Neural cell (in vitro differentiated cells): Measurements from ENCODE around the gene OR2H2. TPM values are rescaled to one million over a fixed set of nuclear protein-coding genes. Genes with fewer than 3 reads are reported as not detected.

ENCODE experiments used
- H2AFZ ChIP-seq: fragments of 200-600, 300-800 bp; sonication (generic), shearing (Covaris generic); 2 replicates; pipeline ENCODE4 v1.6.0; 2014; ENCODE audit warnings: low read depth, mild to moderate bottlenecking, antibody characterized with exemption, low read length, moderate library complexity
- H3F3A ChIP-seq: fragments of 200-600 bp; shearing (Covaris generic); 2 replicates; pipeline ENCODE4 v1.6.1; 2016; ENCODE audit warnings: mild to moderate bottlenecking, moderate library complexity, mixed read lengths, antibody characterized with exemption, low read length; ENCODE audit not compliant: insufficient read depth, poor library complexity, severe bottlenecking
- H3K27ac ChIP-seq: fragments of 200-600, 300-800 bp; sonication (generic), shearing (Covaris generic); 2 replicates; pipeline ENCODE4 v1.5.1; 2014; ENCODE audit warnings: mild to moderate bottlenecking, low read length, moderate library complexity
- H3K27me3 ChIP-seq: fragments of 300-800, 200-600 bp; sonication (generic), shearing (Covaris generic); 2 replicates; pipeline ENCODE4 v1.6.0; 2014; ENCODE audit warnings: mild to moderate bottlenecking, low read depth, low read length, moderate library complexity; ENCODE audit not compliant: insufficient read depth
- H3K36me3 ChIP-seq: fragments of 300-800, 200-600 bp; sonication (generic), shearing (Covaris generic); 2 replicates; pipeline ENCODE4 v1.5.1; 2014; ENCODE audit warnings: mild to moderate bottlenecking, antibody characterized with exemption, low read length, moderate library complexity; ENCODE audit not compliant: insufficient read depth
- H3K4me2 ChIP-seq: fragments of 300-800, 200-600 bp; sonication (generic), shearing (Covaris generic); 2 replicates; pipeline ENCODE4 v1.6.0; 2014; ENCODE audit warnings: mild to moderate bottlenecking, low read length
- H3K4me3 ChIP-seq: fragments of 300-800, 200-600 bp; sonication (generic), shearing (Covaris generic); 2 replicates; pipeline ENCODE4 v1.5.1; 2014; ENCODE audit warnings: mild to moderate bottlenecking, low read length, moderate library complexity
- H3K79me2 ChIP-seq: fragments of 200-600 bp; shearing (Covaris generic); replicated peaks from 2 replicates; pipeline ENCODE4 v1.6.0; 2014; ENCODE audit warnings: mild to moderate bottlenecking, low read length, moderate library complexity; ENCODE audit not compliant: insufficient read depth
- H3K9ac ChIP-seq: fragments of 300-800, 200-600 bp; sonication (generic), shearing (Covaris generic); 2 replicates; pipeline ENCODE4 v1.6.1; 2016; ENCODE audit warnings: mild to moderate bottlenecking, low read length, mixed read lengths
- H3K9me2 ChIP-seq: fragments of 200-600 bp; shearing (Covaris generic); 2 replicates; pipeline ENCODE4 v1.6.1; 2016; ENCODE audit warnings: mild to moderate bottlenecking, low read length, mixed read lengths; ENCODE audit not compliant: insufficient read depth
- H3K9me3 ChIP-seq: fragments of 200-600, 300-800 bp; sonication (generic), shearing (Covaris generic); 2 replicates; pipeline ENCODE4 v1.6.1; 2016; ENCODE audit warnings: mild to moderate bottlenecking, mixed run types, low read length, moderate library complexity, mixed read lengths
- H4K20me1 ChIP-seq: fragments of 200-600 bp; shearing (Covaris generic); 2 replicates; pipeline ENCODE4 v1.6.1; 2016; ENCODE audit warnings: mild to moderate bottlenecking, mixed run types; ENCODE audit not compliant: insufficient read depth
- CTCF ChIP-seq: fragments of 450-650 bp; IDR thresholded peaks from 2 replicates; pipeline ENCODE4 v1.5.1; 2014; ENCODE audit warnings: antibody characterized with exemption, mild to moderate bottlenecking, moderate library complexity; ENCODE audit not compliant: poor library complexity, severe bottlenecking
- EP300 ChIP-seq: fragments of 450-650 bp; conservative IDR thresholded peaks from 2 replicates; pipeline ENCODE4 v1.6.1; 2014; ENCODE audit warnings: antibody characterized with exemption, mild to moderate bottlenecking, moderate library complexity; ENCODE audit not compliant: poor library complexity, severe bottlenecking
- EZH2 ChIP-seq: fragments of 200-600, 300-800 bp; shearing (Covaris generic), sonication (generic); IDR thresholded peaks from 2 replicates; pipeline ENCODE4 v1.6.1; 2014; ENCODE audit warnings: antibody characterized with exemption, low read length, borderline replicate concordance, mild to moderate bottlenecking; ENCODE audit not compliant: insufficient read depth, poor library complexity, severe bottlenecking
- MXI1 ChIP-seq: fragments of 450-650 bp; conservative IDR thresholded peaks from 2 replicates; pipeline ENCODE4 v1.6.1; 2014; ENCODE audit warnings: antibody characterized with exemption, mild to moderate bottlenecking; ENCODE audit not compliant: poor library complexity, severe bottlenecking
- POLR2AphosphoS5 ChIP-seq: IDR thresholded peaks from 2 replicates; pipeline ENCODE4 v1.6.1; 2012
- RAD21 ChIP-seq: fragments of 450-650 bp; conservative IDR thresholded peaks from 2 replicates; pipeline ENCODE4 v1.6.1; 2014; ENCODE audit warnings: antibody characterized with exemption, mild to moderate bottlenecking, moderate library complexity
- SMC3 ChIP-seq: fragments of 450-650 bp; conservative IDR thresholded peaks from 2 replicates; pipeline ENCODE4 v1.6.1; 2014; ENCODE audit warnings: antibody characterized with exemption, mild to moderate bottlenecking, moderate library complexity; ENCODE audit not compliant: poor library complexity
- TAF1 ChIP-seq: IDR thresholded peaks from 2 replicates; pipeline ENCODE4 v1.6.1; 2012; ENCODE audit warnings: low read depth
- polyA plus RNA-seq: library from polyadenylated mRNA; depleted of rRNA; stranded (reverse); fragments of >200 nt; gene quantifications from 2 replicates; pipeline ENCODE4 v1.2.3, GENCODE V29; 2014
- TF ChIP-seq, protein P1 (sequence below): IDR thresholded peaks from 2 replicates; pipeline ENCODE4 v1.6.1; 2012; ENCODE audit warnings: borderline replicate concordance

Gene OR2H2
- polyA plus RNA-seq, 1 donor from 2014 or later: not detected

DNA sequence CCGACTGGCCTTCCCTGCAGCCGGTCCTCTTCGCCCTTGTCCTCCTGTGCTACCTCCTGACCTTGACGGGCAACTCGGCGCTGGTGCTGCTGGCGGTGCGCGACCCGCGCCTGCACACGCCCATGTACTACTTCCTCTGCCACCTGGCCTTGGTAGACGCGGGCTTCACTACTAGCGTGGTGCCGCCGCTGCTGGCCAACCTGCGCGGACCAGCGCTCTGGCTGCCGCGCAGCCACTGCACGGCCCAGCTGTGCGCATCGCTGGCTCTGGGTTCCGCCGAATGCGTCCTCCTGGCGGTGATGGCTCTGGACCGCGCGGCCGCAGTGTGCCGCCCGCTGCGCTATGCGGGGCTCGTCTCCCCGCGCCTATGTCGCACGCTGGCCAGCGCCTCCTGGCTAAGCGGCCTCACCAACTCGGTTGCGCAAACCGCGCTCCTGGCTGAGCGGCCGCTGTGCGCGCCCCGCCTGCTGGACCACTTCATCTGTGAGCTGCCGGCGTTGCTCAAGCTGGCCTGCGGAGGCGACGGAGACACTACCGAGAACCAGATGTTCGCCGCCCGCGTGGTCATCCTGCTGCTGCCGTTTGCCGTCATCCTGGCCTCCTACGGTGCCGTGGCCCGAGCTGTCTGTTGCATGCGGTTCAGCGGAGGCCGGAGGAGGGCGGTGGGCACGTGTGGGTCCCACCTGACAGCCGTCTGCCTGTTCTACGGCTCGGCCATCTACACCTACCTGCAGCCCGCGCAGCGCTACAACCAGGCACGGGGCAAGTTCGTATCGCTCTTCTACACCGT lies 31.5 kb upstream of the OR2H2 start:
- Histone ChIP-seq H2AFZ (no peak overlapping the region), H3K9me2 (no peaks in the 10 kb centered on the region), H3K4me2 (peak overlapping the region; percentile 27), H3K79me2 (no peaks in the 10 kb centered on the region), H3K27me3 (peaks cover 52% of the 10 kb centered on the region), H3K27ac (no peak overlapping the region), H3K9me3 (no peaks in the 10 kb centered on the region), H3F3A (no peaks in the 10 kb centered on the region), H4K20me1 (no peaks in the 10 kb centered on the region), H3K36me3 (no peaks in the 10 kb centered on the region), H3K9ac (peak overlapping the region; percentile 29), H3K4me3 (peak overlapping the region; percentile 70)
- TF ChIP-seq EP300 (no peak), SMC3 (peak; percentile 50), TAF1 (no peak), RAD21 (peak; percentile 44), EZH2 (peak; percentile 67), CTCF (peak; percentile 60), MXI1 (peak; percentile 20), POLR2AphosphoS5 (no peak)
- TF ChIP-seq, protein P1, sequence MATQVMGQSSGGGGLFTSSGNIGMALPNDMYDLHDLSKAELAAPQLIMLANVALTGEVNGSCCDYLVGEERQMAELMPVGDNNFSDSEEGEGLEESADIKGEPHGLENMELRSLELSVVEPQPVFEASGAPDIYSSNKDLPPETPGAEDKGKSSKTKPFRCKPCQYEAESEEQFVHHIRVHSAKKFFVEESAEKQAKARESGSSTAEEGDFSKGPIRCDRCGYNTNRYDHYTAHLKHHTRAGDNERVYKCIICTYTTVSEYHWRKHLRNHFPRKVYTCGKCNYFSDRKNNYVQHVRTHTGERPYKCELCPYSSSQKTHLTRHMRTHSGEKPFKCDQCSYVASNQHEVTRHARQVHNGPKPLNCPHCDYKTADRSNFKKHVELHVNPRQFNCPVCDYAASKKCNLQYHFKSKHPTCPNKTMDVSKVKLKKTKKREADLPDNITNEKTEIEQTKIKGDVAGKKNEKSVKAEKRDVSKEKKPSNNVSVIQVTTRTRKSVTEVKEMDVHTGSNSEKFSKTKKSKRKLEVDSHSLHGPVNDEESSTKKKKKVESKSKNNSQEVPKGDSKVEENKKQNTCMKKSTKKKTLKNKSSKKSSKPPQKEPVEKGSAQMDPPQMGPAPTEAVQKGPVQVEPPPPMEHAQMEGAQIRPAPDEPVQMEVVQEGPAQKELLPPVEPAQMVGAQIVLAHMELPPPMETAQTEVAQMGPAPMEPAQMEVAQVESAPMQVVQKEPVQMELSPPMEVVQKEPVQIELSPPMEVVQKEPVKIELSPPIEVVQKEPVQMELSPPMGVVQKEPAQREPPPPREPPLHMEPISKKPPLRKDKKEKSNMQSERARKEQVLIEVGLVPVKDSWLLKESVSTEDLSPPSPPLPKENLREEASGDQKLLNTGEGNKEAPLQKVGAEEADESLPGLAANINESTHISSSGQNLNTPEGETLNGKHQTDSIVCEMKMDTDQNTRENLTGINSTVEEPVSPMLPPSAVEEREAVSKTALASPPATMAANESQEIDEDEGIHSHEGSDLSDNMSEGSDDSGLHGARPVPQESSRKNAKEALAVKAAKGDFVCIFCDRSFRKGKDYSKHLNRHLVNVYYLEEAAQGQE: no peak

GRCh38 chr6:29554764-29555163 lies 30.2 kb upstream of the OR2H2 start:
- no peak overlapping the region for H3K4me3 ChIP-seq
- no peak overlapping the region for H3K4me2 ChIP-seq
- no peak for TF ChIP-seq EP300
- no peak for TF ChIP-seq EZH2
- TF ChIP-seq POLR2AphosphoS5: no peak
- TF ChIP-seq MXI1: no peak
- TF ChIP-seq, protein P1: no peak
- no peak for TF ChIP-seq RAD21
- no peak for TF ChIP-seq CTCF
- TF ChIP-seq TAF1: no peak
- no peak for TF ChIP-seq SMC3
- no peaks in the 10 kb centered on the region for H3K79me2 ChIP-seq
- H3K36me3 ChIP-seq: no peaks in the 10 kb centered on the region
- no peak overlapping the region for H2AFZ ChIP-seq
- H3K9me2 ChIP-seq: no peaks in the 10 kb centered on the region
- no peak overlapping the region for H3K27ac ChIP-seq
- H3K9ac ChIP-seq: no peak overlapping the region
- H3K27me3 ChIP-seq: peaks cover 52% of the 10 kb centered on the region
- no peaks in the 10 kb centered on the region for H3F3A ChIP-seq
- no peaks in the 10 kb centered on the region for H3K9me3 ChIP-seq
- H4K20me1 ChIP-seq: no peaks in the 10 kb centered on the region
